ENCODE measurements around the gene RBFOX1. TPM values are rescaled to one million over a fixed set of nuclear protein-coding genes. Genes with fewer than 3 reads are reported as not detected.

The RBFOX1 gene
- total RNA-seq, 4 donors from 2014 or later: 0.12 to 0.54 TPM; not detected in 2

- Histone ChIP-seq H3K36me3 (no peaks in the 10 kb centered on the region), H3K4me1 (no peaks in the 10 kb centered on the region), H3K27ac (no peak overlapping the region), H3K4me3 (no peak overlapping the region), H3K27me3 (no peaks in the 10 kb centered on the region), H3K9me3 (no peaks in the 10 kb centered on the region)
- 47 to 82% methylated on average over 3 to 14 of the region's 32 CpGs for WGBS, 2 donors (ENCODE audit: low coverage in 1 of 2)
- TF ChIP-seq CTCF (IDR thresholded peaks at IDR 0.05) (no peak), POLR2AphosphoS5 (IDR thresholded peaks at IDR 0.05) (no peak)
- no peak for ATAC-seq
These were observed 321.3 kb downstream of the RBFOX1 start for GRCh38 chr16:7653746-7654461.

GRCh38 chr16:7675628-7676027 is 343.0 kb downstream of the RBFOX1 start:
- Histone ChIP-seq H3K27me3 (no peaks in the 10 kb centered on the region), H3K9me3 (no peaks in the 10 kb centered on the region), H3K27ac (no peak overlapping the region), H3K4me1 (no peaks in the 10 kb centered on the region), H3K4me3 (no peak overlapping the region), H3K36me3 (no peaks in the 10 kb centered on the region)
- no peak for TF ChIP-seq EP300 (IDR thresholded peaks at IDR 0.05)
- TF ChIP-seq POLR2AphosphoS5 (IDR thresholded peaks at IDR 0.05): no peak
- no peak for TF ChIP-seq POLR2A (IDR thresholded peaks at IDR 0.05)
- no peak for TF ChIP-seq CTCF (IDR thresholded peaks at IDR 0.05)
- 80 to 90% methylated on average over 4 of the region's 4 CpGs for WGBS, 2 donors (ENCODE audit: low coverage in 1 of 2)
- ATAC-seq: no peak

DNA sequence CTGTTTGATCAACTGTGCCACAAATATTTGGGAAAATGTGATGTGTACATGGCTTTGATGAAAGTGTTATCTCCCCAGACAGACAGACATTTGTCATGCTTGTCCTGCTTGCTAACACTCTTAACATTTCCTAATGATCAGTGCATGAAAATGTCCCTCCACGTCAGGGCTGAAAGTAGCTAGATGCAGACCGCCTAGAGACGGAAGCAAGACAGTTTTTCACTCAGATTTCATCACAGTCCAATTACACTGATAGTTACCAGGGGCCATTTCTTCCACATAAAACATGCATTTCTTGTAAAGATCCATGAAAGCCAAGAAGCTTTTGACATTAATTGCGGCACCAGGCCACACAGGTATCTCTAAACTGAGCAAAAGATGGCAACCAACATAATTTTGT is 347.7 kb downstream of the RBFOX1 start:
- no peaks in the 10 kb centered on the region for H3K36me3 ChIP-seq
- no peak overlapping the region for H3K27ac ChIP-seq
- H3K9me3 ChIP-seq: no peaks in the 10 kb centered on the region
- ATAC-seq: no peak
- no peak for TF ChIP-seq POLR2A (IDR thresholded peaks at IDR 0.05)
- TF ChIP-seq POLR2AphosphoS5 (IDR thresholded peaks at IDR 0.05): no peak
- no peak for TF ChIP-seq EP300 (IDR thresholded peaks at IDR 0.05)
- no peak for TF ChIP-seq CTCF (IDR thresholded peaks at IDR 0.05)
- H3K4me1 ChIP-seq: no peaks in the 10 kb centered on the region
- no peaks in the 10 kb centered on the region for H3K27me3 ChIP-seq
- 58 to 69% methylated on average over 2 to 4 of the region's 4 CpGs for WGBS, 2 donors (ENCODE audit: low coverage in 1 of 2)
- no peak overlapping the region for H3K4me3 ChIP-seq

- no peak overlapping the region for H3K27ac ChIP-seq
- H3K4me3 ChIP-seq: no peak overlapping the region
- TF ChIP-seq CTCF (IDR thresholded peaks at IDR 0.05): no peak
- TF ChIP-seq POLR2A (IDR thresholded peaks at IDR 0.05): no peak
- TF ChIP-seq EP300 (IDR thresholded peaks at IDR 0.05): no peak
- TF ChIP-seq POLR2AphosphoS5 (IDR thresholded peaks at IDR 0.05): no peak
- H3K4me1 ChIP-seq: no peaks in the 10 kb centered on the region
- no peaks in the 10 kb centered on the region for H3K9me3 ChIP-seq
- ATAC-seq: no peak
- 56% methylated on average over 4 to 5 of the region's 5 CpGs for WGBS, 2 donors (ENCODE audit: low coverage in 1 of 2)
- H3K36me3 ChIP-seq: no peaks in the 10 kb centered on the region
- no peaks in the 10 kb centered on the region for H3K27me3 ChIP-seq
These were observed 356.2 kb downstream of the RBFOX1 start for GRCh38 chr16:7688811-7689210.

DNA sequence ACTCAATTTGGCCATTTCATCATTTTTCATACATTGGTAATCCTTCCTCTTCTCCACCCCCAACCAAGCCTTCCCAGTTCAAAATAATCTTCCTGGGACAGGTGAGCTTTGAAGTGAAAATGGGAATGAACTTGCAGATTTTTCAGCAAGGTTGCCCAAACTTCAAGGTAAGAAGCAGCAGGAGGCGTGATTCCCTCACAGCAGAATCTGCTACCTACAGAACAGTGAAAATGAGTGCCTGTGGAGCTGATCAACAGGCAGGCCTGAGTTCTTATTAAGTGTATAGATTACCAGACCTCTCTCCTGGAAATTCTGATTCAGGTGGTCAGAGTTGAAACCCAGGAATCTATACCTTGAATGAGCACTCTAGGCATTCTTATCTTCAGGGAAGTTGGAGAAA is 356.6 kb downstream of the RBFOX1 start:
- no peaks in the 10 kb centered on the region for H3K27me3 ChIP-seq
- H3K4me1 ChIP-seq: no peaks in the 10 kb centered on the region
- no peak for ATAC-seq
- no peak overlapping the region for H3K4me3 ChIP-seq
- 50% methylated on average over 1 of the region's 1 CpG; no CpG with 5 or more reads in 1 of the 2 donors for WGBS, 2 donors (ENCODE audit: low coverage in 1 of 2)
- H3K36me3 ChIP-seq: no peaks in the 10 kb centered on the region
- no peaks in the 10 kb centered on the region for H3K9me3 ChIP-seq
- TF ChIP-seq POLR2AphosphoS5 (IDR thresholded peaks at IDR 0.05): no peak
- TF ChIP-seq EP300 (IDR thresholded peaks at IDR 0.05): no peak
- TF ChIP-seq CTCF (IDR thresholded peaks at IDR 0.05): no peak
- no peak overlapping the region for H3K27ac ChIP-seq
